ENCODE results near the gene WFS1. TPM values are rescaled to one million over a fixed set of nuclear protein-coding genes. Genes with fewer than 3 reads are reported as not detected.

Gene WFS1
- total and polyA plus RNA-seq, 9 of the 15 experiments (the other 6 are each of a cell fraction or from before 2014, with no cell fraction given): 0.01 to 0.29 (median 0.03) TPM; not detected in 5

DNA sequence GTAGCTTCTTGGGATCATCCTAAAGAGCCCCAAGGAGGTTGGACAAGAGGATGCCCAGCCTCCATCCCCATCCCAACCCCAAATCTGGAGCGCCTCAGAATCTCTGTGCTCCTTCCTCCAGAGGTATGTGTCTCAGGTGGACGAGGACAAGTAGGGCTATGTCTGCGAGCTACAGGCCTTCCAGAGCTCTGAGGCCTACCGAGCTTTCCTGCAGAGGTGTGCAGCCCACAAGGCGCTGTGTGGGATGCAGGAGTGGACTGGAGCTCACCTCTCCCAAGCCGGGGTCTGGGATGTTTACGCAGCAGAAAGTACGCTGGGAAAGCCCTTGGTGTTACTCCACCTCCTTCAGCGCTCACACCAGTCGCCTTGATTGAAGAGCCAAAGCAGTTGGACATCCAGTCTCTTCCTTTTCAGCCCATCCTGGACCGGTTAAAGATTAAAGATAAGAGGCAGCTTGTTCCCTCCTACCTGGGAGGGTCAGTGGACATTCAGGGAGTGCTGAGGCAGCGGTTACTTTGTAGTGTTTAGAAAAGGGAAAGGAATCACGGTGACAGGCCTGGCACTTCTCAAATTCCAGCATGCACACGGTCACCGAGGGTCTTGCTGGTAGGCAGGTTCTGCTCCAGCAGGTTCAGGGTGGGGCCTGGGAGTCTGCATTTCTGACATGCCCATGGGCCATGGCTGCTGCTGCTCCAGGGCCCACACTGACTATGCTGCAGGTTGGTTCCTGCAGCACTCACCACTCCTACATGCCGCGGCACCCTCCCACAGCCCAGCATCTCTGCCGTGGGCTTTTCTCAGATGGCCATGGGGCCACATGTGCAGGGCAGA lies 39.8 kb upstream of the WFS1 start (continued):
- TF ChIP-seq RFX7 (CRISPR knock-in tag; IDR thresholded peaks at IDR 0.05) (no peak), JUND (IDR thresholded peaks at IDR 0.05; ENCODE audit: borderline replicate concordance, low read depth, low read length) (no peak), JUND (tag; IDR thresholded peaks at IDR 0.05; ENCODE audit: borderline replicate concordance, low read depth, low read length) (no peak), TEAD1 (CRISPR knock-in tag; IDR thresholded peaks at IDR 0.05) (no peak), GATAD2A (IDR thresholded peaks at IDR 0.05) (no peak)

- POLR2A ChIA-PET: no interaction called here
- TF ChIP-seq ZNF146 (CRISPR knock-in tag; IDR thresholded peaks at IDR 0.05; ENCODE audit: unreplicated experiment) (no peak), HBP1 (CRISPR knock-in tag; IDR thresholded peaks at IDR 0.05) (no peak), ZNF274 (IDR thresholded peaks at IDR 0.05; ENCODE audit: borderline replicate concordance, low read depth, low read length) (no peak), EP300 (IDR thresholded peaks at IDR 0.05; ENCODE audit: low read length) (no peak), NFRKB (IDR thresholded peaks at IDR 0.05; ENCODE audit: low read depth) (no peak), SIRT6 (IDR thresholded peaks at IDR 0.05; ENCODE audit: low read depth, low read length) (no peak), EP400 (IDR thresholded peaks at IDR 0.05) (no peak), SMARCA5 (IDR thresholded peaks at IDR 0.05) (no peak)
- DNase-seq (ENCODE audit: extremely low read depth in 1 of 4, low spot score in 3 of 4): no peak
- in situ Hi-C loops (cut with MboI) (no loop called here), intact Hi-C loops (cut with micrococcal nuclease) (no loop called here)
- no peak for FAIRE-seq
- peaks cover 0 to 20% of the 10 kb centered on the region in 2 experiments; a peak in 3 of 5 replicates for H3K27me3 ChIP-seq (ENCODE audit: control insufficient read depth in 2 of 2, insufficient read depth in 2 of 2, low read length in 2 of 2)
- CTCF ChIA-PET (ENCODE audit: low intra/inter-chr PET ratio): no interaction called here
- no peaks in the 10 kb centered on the region for H3K9me3 ChIP-seq (replicated peaks; ENCODE audit: control insufficient read depth, insufficient read depth, low read depth, low read length)
- BruUV-seq (replicated peaks): no TSS peak
- no peaks in the 10 kb centered on the region for H3K79me2 ChIP-seq (ENCODE audit: control insufficient read depth, insufficient read depth, low read length)
- H3K4me2 ChIP-seq (ENCODE audit: insufficient read depth, low read length): no peak overlapping the region
- ATAC-seq: no peak
- H2AFZ ChIP-seq (ENCODE audit: low read depth, low read length): no peak overlapping the region
- H3K27ac ChIP-seq (ENCODE audit: extremely low read depth, low read depth, low read length): no peak overlapping the region
- no peak overlapping the region for H3K9ac ChIP-seq (ENCODE audit: insufficient read depth in 1 of 2, low read depth in 2 of 2, low read length in 2 of 2)
- H3K4me1 ChIP-seq (replicated peaks in 1 of 2; ENCODE audit: control insufficient read depth in 2 of 2, insufficient read depth in 2 of 2, low read length in 2 of 2): no peaks in the 10 kb centered on the region; a peak in 1 of 5 replicates
- no peaks in the 10 kb centered on the region for H3K9me1 ChIP-seq (ENCODE audit: control insufficient read depth, insufficient read depth, low read length)
- H3K4me3 ChIP-seq: no peak overlapping the region
- 0% methylated on average over 3 of the region's 3 CpGs for WGBS (ENCODE audit: insufficient coverage, low coverage, missing lambda C conversion rate)
- no peaks in the 10 kb centered on the region for H3K36me3 ChIP-seq (ENCODE audit: control insufficient read depth, insufficient read depth, low read length)
- H4K20me1 ChIP-seq (replicated peaks; ENCODE audit: control insufficient read depth, insufficient read depth, low read length): no peaks in the 10 kb centered on the region
These were observed 39.2 kb upstream of the WFS1 start for GRCh38 chr4:6230502-6230785.

All from K562 (cell line).